ENCODE results near the gene VCP. TPM values are rescaled to one million over a fixed set of nuclear protein-coding genes. Genes with fewer than 3 reads are reported as not detected.

The VCP gene
- total RNA-seq, 2 donors from 2014 or later = 161 to 180 TPM

DNA sequence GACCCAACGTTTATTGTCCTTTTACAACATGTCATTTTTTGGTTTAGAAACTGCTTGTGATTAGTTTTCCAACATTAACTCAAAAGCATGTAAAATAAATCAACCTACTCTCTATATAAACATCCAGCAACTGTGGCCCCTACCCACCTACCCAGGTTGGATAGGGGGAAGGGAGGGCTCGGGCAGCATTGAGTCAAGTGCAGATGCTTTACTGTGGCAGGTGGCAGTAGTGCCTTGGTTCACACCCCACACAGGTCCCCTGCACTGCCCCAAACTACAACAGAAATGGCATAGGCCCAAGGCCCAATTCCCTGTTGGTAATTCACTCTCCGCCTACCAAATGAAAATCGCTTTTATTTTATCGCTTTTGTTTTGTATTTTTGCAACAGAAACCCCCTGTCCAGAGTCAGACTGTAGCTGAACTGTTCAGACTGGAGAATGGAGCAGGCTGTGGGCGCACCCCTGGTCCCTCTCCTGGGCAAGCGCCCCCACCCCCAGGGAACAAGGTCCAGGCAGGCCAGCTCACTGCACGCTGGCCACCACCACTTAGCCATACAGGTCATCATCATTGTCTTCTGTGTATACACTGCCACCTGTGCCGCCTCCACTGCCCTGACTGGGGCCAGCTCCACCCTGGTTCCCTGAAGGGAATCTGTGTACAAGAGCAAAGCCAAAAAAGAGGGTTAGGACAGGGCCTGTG is 15.7 kb downstream of the VCP start:
- Histone ChIP-seq H3K27ac (no peak overlapping the region), H3K4me3 (no peak overlapping the region), H3K36me3 (peaks cover 32 to 55% of the 10 kb centered on the region in 2 donors), H3K27me3 (replicated peaks; ENCODE audit: insufficient read depth) (no peaks in the 10 kb centered on the region), H3K4me1 (replicated peaks) (no peaks in the 10 kb centered on the region), H3K9me3 (no peaks in the 10 kb centered on the region)
- intact Hi-C loops (cut with DNase I) = no loop called here
- no peak for DNase-seq (ENCODE audit: low spot score)
- no peak for TF ChIP-seq POLR2A (IDR thresholded peaks at IDR 0.05)
- TF ChIP-seq POLR2AphosphoS5 (IDR thresholded peaks at IDR 0.05) = no peak
- TF ChIP-seq, protein P1, sequence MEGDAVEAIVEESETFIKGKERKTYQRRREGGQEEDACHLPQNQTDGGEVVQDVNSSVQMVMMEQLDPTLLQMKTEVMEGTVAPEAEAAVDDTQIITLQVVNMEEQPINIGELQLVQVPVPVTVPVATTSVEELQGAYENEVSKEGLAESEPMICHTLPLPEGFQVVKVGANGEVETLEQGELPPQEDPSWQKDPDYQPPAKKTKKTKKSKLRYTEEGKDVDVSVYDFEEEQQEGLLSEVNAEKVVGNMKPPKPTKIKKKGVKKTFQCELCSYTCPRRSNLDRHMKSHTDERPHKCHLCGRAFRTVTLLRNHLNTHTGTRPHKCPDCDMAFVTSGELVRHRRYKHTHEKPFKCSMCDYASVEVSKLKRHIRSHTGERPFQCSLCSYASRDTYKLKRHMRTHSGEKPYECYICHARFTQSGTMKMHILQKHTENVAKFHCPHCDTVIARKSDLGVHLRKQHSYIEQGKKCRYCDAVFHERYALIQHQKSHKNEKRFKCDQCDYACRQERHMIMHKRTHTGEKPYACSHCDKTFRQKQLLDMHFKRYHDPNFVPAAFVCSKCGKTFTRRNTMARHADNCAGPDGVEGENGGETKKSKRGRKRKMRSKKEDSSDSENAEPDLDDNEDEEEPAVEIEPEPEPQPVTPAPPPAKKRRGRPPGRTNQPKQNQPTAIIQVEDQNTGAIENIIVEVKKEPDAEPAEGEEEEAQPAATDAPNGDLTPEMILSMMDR (IDR thresholded peaks at IDR 0.05) = no peak
- 92% methylated on average over 9 of the region's 9 CpGs for WGBS

DNA sequence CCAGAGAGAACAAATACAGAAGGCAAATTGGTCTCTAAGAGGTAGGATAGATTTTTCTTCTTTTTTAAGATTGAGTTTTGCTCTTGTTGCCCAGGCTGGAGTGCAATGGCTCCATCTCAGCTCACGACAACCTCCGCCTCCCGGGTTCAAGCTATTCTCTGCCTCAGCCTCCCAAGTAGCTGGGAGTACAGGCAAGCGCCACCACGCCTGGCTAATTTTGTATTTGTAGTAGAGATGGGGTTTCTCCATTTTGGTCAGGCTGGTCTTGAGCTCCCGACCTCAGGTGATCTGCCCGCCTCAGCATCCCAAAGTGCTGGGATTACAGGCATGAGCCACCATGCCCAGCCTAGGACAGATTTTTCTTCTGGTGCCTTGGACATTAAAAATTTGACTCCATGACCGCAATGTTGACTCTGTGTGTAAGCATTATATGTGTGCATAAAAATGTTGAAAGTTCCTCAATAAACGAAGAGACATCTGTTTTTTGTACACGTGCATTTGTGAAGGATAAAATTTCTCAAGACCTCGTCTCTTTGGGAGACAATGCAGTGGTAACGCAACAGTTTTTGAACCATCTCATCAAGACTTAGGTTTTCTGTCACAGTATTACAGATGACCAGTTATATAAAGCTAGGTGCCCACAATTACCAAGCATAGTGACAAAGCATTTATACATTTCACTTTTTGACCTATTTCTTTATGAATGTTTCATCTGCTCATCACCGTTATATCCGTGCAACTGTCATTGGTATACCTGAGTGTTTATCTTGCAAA is 17.4 kb downstream of the VCP start:
- Histone ChIP-seq H3K4me3 (no peak overlapping the region), H3K4me1 (replicated peaks) (no peaks in the 10 kb centered on the region), H3K36me3 (peaks cover 17 to 38% of the 10 kb centered on the region in 2 donors), H3K9me3 (no peaks in the 10 kb centered on the region), H3K27me3 (replicated peaks; ENCODE audit: insufficient read depth) (no peaks in the 10 kb centered on the region), H3K27ac (no peak overlapping the region)
- WGBS = 95% methylated on average over 14 of the region's 14 CpGs
- intact Hi-C loops (cut with DNase I) = loop anchor here (5.0 kb wide), 1 partner anchor 158 kb away; a partner anchor contains a TSS
- TF ChIP-seq, protein P1 (IDR thresholded peaks at IDR 0.05) = no peak
- no peak for TF ChIP-seq POLR2AphosphoS5 (IDR thresholded peaks at IDR 0.05)
- no peak for TF ChIP-seq POLR2A (IDR thresholded peaks at IDR 0.05)
- no peak for DNase-seq (ENCODE audit: low spot score)

DNA sequence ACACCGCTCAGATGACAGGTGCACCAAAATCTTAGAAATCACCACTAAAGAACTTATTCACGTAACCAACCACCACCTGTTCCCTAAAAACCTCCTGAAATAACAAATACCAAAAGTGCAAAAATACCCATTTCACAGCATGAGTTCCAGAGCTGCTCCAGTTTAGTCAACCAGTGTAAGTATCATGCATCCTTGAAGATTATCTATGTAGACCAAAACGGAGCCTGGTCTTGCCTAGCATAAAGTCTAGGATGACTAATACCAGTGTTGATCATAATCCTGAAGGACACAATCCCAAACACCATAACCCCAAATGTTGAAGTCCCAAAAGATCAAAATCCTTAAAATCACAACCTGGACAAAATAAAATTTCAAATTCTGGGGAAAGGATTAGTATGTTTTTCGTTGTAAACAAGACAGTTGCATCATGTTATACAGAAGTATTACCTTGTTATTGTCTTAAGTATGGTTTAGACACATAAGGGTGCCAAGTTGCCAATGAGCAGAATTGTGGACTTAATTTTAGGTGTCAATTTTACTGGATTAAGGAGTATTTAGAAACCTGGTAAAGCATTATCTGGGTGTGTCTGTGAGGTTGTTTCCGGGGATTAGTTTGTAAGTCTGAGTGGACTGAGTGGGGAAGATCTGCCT is 18.1 kb downstream of the VCP start:
- intact Hi-C loops (cut with DNase I) = loop anchor here (5.0 kb wide), 1 partner anchor 157 kb away; a partner anchor contains a TSS
- Histone ChIP-seq H3K4me3 (no peak overlapping the region), H3K36me3 (peaks cover 13 to 30% of the 10 kb centered on the region in 2 donors), H3K27me3 (replicated peaks; ENCODE audit: insufficient read depth) (no peaks in the 10 kb centered on the region), H3K4me1 (replicated peaks) (no peaks in the 10 kb centered on the region), H3K9me3 (no peaks in the 10 kb centered on the region), H3K27ac (no peak overlapping the region)
- DNase-seq (ENCODE audit: low spot score) = no peak
- 67% methylated on average over 5 of the region's 5 CpGs for WGBS
- TF ChIP-seq POLR2AphosphoS5 (IDR thresholded peaks at IDR 0.05) = no peak
- TF ChIP-seq, protein P1 (IDR thresholded peaks at IDR 0.05) = no peak
- TF ChIP-seq POLR2A (IDR thresholded peaks at IDR 0.05) = no peak

DNA sequence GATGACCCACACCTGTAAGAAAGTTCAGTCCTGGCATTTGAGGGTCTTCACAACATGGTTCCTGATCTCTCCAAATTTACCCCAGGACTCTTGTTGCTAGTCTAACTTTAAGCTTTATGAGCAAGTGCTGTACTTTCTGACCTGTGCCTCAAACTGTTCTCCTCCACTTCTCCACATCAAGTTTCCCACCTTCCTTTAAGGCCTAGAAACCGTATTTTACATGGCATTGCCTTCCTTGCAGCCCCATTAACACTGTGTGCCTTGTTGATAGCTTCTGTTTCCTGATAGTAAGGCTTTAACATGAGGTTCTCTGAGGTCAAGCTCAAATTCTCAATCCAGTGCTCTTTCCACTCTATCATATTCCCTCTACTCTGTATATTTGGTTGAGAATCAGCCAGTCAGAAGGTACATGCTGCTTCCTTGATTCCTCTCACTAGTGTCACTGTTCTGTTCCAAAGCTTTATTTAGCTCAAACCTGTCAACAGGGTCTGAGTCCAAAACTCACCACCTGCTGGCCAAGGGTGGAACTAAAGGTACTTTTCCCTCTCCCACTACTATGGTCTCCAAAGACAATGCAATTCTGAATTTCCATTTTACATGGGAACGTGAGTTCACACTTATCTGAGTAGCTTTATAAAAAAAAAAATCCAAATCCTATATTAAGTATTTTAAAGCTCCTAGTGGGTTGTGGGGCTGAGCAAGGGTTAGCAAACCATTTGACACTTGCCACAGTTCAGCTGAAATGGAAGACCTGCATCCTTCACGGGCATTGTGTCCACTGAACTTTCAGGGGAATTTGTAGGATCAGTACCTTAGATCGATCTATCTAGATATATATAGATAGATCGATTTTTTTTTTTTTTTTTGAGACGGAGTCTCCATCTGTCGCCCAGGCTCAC is 21.1 kb downstream of the VCP start:
- peak; percentile 23 for DNase-seq (ENCODE audit: low spot score)
- Histone ChIP-seq H3K27me3 (replicated peaks; ENCODE audit: insufficient read depth) (no peaks in the 10 kb centered on the region), H3K4me3 (no peak overlapping the region), H3K27ac (no peak overlapping the region), H3K36me3 (peaks cover 2 to 4% of the 10 kb centered on the region in 2 donors), H3K9me3 (no peaks in the 10 kb centered on the region), H3K4me1 (replicated peaks) (no peaks in the 10 kb centered on the region)
- intact Hi-C loops (cut with DNase I) = loop anchor here (5.0 kb wide), 1 partner anchor 154 kb away; a partner anchor contains a TSS
- 80% methylated on average over 7 of the region's 7 CpGs for WGBS
- TF ChIP-seq POLR2AphosphoS5 (IDR thresholded peaks at IDR 0.05) (peak; percentile 60), POLR2A (IDR thresholded peaks at IDR 0.05) (no peak)
- TF ChIP-seq, protein P1 (IDR thresholded peaks at IDR 0.05) = peak in 3 of 4 experiments; percentile 55 to 64 (median 63)
